ENCODE data around the gene RALGDS.
"Not testable (repeated sequence)": the region's sequence is repeated elsewhere in the genome, so short reads cannot be mapped to it uniquely, and the experiment has no call there.

The RALGDS gene

DNA sequence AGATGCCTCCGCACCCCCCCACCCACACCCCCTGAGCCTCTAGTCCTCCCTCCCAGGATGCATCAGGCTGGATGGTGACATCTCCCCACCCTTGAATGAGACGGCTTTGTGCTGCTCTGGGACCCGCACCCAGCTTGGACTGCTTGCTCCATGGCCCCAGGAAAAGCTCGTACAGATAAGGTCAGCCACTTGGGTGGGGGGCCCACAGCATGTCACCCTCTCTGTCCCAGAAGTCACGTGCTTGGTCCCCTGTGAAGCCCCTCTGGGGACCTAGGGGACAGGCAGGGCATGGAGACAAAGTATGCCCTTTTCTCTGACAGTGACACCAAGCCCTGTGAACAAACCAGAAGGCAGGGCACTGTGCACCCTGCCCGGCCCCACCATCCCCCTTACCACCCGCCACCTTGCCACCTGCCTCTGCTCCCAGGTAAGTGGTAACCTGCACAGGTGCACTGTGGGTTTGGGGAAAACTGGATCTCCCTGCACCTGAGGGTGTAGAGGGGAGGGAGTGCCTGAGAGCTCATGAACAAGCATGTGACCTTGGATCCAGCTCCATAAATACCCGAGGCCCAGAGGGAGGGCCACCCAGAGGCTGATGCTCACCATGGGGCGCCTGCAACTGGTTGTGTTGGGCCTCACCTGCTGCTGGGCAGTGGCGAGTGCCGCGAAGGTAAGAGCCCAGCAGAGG, 38.9 kb downstream of the RALGDS start:
- not testable (repeated sequence) for H3K4me3 ChIP-seq (ENCODE audit: low read depth, low read length); DNase-seq (ENCODE audit: low read depth)

DNA sequence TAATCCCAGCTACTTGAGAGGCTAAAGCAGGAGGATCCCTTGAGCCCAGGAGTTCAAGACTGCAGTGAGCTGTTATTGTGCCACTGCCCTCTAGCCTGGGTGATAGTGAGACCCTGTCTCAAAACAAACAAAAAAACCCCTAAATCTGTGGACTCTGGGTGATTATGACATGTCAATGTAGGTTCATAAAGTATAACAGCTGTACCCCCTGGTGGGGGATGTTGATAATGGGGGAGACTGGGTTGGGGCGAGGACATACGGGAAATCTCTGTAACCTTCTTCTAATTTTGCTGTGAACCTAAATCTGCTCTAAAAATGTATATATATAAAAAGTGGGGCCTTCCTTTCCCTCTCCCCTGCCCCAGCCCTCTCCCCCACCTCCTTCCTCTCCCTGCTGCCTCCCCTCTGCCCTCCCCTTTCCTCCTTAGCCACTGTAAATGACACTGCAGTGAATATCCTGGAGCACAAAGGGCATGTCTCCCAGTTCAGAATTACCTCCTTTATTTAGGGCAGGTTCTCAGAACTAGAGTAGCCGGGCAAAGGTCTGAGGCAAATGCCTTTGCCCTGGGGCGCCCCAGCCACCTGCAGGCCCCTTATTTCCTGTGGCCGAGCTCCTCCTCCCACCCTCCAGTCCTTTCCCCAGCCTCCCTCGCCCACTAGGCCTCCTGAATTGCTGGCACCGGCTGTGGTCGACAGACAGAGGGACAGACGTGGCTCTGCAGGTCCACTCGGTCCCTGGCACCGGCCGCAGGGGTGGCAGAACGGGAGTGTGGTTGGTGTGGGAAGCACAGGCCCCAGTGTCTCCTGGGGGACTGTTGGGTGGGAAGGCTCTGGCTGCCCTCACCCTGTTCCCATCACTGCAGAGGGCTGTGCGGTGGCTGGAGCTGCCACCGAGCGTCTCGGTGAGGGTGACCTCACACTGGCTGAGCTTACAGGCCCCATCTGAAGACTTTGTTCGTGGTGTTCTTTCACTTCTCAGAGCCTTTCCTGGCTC, 40.0 kb downstream of the RALGDS start:
- DNase-seq (ENCODE audit: low read depth) = not testable (repeated sequence)

DNA sequence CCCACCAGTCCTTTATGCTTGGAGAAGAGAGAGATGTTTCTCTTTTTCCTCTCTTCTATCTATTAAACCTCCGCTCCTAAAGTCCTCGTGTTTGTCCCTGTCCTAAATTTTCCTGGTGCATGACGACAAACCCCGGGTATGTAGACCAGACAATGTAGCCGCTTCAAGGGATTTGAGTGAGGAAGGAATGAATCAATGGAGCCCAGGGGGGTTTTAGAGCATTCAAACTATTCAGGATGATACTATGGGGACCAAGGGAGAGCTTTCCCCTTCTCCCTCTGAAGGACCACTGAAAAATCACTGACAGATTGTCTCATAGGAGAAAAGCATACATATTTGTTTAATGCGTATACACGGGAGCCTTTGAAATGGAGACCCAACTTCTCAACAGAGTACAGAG, 40.9 kb downstream of the RALGDS start:
- TF ChIP-seq, protein P1, sequence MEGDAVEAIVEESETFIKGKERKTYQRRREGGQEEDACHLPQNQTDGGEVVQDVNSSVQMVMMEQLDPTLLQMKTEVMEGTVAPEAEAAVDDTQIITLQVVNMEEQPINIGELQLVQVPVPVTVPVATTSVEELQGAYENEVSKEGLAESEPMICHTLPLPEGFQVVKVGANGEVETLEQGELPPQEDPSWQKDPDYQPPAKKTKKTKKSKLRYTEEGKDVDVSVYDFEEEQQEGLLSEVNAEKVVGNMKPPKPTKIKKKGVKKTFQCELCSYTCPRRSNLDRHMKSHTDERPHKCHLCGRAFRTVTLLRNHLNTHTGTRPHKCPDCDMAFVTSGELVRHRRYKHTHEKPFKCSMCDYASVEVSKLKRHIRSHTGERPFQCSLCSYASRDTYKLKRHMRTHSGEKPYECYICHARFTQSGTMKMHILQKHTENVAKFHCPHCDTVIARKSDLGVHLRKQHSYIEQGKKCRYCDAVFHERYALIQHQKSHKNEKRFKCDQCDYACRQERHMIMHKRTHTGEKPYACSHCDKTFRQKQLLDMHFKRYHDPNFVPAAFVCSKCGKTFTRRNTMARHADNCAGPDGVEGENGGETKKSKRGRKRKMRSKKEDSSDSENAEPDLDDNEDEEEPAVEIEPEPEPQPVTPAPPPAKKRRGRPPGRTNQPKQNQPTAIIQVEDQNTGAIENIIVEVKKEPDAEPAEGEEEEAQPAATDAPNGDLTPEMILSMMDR (IDR thresholded peaks at IDR 0.05; ENCODE audit: low read depth, low read length) = no peak
- TF ChIP-seq, protein P2, sequence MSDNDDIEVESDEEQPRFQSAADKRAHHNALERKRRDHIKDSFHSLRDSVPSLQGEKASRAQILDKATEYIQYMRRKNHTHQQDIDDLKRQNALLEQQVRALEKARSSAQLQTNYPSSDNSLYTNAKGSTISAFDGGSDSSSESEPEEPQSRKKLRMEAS (IDR thresholded peaks at IDR 0.05; ENCODE audit: low read depth, low read length) = no peak
- no peak for TF ChIP-seq MYC (IDR thresholded peaks at IDR 0.05; ENCODE audit: low read depth, low read length)
- no peak for TF ChIP-seq POLR2A (IDR thresholded peaks at IDR 0.05; ENCODE audit: extremely low read depth, insufficient read length)
- H3K4me3 ChIP-seq (ENCODE audit: low read depth, low read length) = no peak overlapping the region
- no peak for DNase-seq (ENCODE audit: low read depth)

More for the DNA sequence above, 40.0 kb downstream of the RALGDS start:
- H3K4me3 ChIP-seq (ENCODE audit: low read depth, low read length) = not testable (repeated sequence)

DNA sequence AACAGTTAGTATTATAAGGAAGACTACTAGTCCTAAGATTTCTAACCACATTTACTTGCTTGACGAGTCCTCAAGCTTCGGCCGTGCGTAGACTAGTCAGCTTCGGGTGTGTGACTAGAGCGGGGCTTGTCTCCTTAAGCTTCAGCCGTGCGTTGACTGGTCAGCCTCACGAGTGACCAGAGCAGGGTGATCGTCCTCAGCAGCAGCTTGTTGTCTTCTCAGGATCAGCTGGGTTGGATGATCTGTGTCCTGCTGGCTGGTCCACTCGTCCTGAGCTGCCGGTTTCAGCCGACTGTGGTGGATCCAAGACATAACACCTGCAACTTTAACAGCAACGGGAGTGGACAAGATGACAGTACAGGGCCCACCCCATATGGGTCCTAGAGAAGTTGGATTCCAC, 42.6 kb downstream of the RALGDS start:
- no peak overlapping the region for H3K4me3 ChIP-seq (ENCODE audit: low read depth, low read length)
- TF ChIP-seq, protein P2 (IDR thresholded peaks at IDR 0.05; ENCODE audit: low read depth, low read length) = no peak
- TF ChIP-seq POLR2A (IDR thresholded peaks at IDR 0.05; ENCODE audit: extremely low read depth, insufficient read length) = no peak
- TF ChIP-seq MYC (IDR thresholded peaks at IDR 0.05; ENCODE audit: low read depth, low read length) = no peak
- TF ChIP-seq, protein P1 (IDR thresholded peaks at IDR 0.05; ENCODE audit: low read depth, low read length) = no peak
- DNase-seq (ENCODE audit: low read depth) = no peak

DNA sequence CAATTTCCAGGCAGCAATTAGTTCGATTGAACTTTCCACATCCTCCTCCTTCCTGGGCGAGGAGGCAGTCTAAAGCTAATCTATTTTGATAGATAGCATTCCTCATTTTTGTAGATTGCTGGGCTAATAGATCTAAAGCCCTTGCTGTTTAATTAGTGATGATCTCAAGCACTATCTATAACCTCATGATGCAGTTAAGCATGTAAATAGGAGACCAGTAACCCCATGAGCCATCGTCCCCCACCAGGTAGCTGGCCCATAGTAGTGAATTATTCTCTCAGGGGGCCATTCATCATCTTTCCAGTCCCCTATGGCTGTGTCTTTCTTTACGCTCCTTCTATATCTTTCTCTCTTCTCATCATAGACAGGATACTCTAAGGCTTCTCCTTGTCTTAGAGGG, 44.3 kb downstream of the RALGDS start:
- TF ChIP-seq POLR2A (IDR thresholded peaks at IDR 0.05; ENCODE audit: extremely low read depth, insufficient read length) (no peak), MYC (IDR thresholded peaks at IDR 0.05; ENCODE audit: low read depth, low read length) (no peak)
- TF ChIP-seq, protein P2 (IDR thresholded peaks at IDR 0.05; ENCODE audit: low read depth, low read length) = no peak
- TF ChIP-seq, protein P1 (IDR thresholded peaks at IDR 0.05; ENCODE audit: low read depth, low read length) = no peak
- DNase-seq (ENCODE audit: low read depth) = no peak

DNA sequence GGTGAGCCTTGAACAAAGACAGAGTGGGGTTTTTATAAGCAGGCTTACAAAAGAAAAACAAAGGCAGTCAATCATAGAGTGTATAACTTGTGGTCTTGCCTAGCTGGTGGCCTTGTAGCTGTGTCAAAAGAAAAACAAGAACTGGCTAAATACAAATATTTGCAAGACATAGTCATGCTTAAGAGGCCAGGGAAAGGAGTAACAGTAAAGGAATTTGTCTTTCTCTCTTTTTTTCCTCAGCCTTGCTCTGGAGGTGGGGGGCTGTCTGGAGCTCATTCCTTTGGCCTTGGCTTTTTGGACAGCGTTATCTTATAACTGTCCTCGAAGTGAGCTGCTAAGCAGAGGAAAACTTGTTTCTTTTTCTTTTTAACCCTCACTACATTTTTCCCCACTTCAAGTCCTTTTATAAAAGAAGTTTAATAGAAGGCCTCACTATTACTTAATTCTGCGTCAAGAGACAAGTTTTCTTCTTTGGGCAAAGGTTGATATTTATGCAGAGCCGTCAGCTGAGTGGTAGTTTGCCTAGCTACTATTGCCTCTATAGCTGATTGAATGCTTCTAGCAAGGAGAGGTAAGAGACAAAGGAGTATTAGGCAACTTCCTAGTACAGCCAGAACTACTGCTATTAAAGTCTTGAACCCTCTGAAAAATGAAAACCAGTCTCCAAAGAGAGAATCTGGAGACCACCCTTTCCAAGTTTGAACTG, 45.0 kb downstream of the RALGDS start:
- no peak for DNase-seq (ENCODE audit: low read depth)
- TF ChIP-seq MYC (IDR thresholded peaks at IDR 0.05; ENCODE audit: low read depth, low read length) (no peak), POLR2A (IDR thresholded peaks at IDR 0.05; ENCODE audit: extremely low read depth, insufficient read length) (no peak)
- TF ChIP-seq, protein P1 (IDR thresholded peaks at IDR 0.05; ENCODE audit: low read depth, low read length) = no peak
- TF ChIP-seq, protein P2 (IDR thresholded peaks at IDR 0.05; ENCODE audit: low read depth, low read length) = no peak
- no peak overlapping the region for H3K4me3 ChIP-seq (ENCODE audit: low read depth, low read length)

More for the DNA sequence above, 44.3 kb downstream of the RALGDS start:
- H3K4me3 ChIP-seq (ENCODE audit: low read depth, low read length) = no peak overlapping the region

Measured in NB4 (cell line).